ENCODE data around the gene RALGPS1. TPM values are rescaled to one million over a fixed set of nuclear protein-coding genes. Genes with fewer than 3 reads are reported as not detected.

Gene RALGPS1
- total RNA-seq, 2 experiments from 2014 or later = 2.1 to 2.4 TPM

GRCh38 chr9:127045148-127045547, 130.6 kb downstream of the RALGPS1 start:
- intact Hi-C loops (cut with micrococcal nuclease) = no loop called here
- Mint-ChIP-seq H3K36me3 (ENCODE audit: low read depth) (no peaks in the 10 kb centered on the region), H3K4me1 (ENCODE audit: low read depth) (peaks cover 16% of the 10 kb centered on the region)

GRCh38 chr9:127047971-127048370, 133.4 kb downstream of the RALGPS1 start:
- no peaks in the 10 kb centered on the region for H3K9me3 Mint-ChIP-seq
- H3K27ac Mint-ChIP-seq = no peak overlapping the region
- no peak for DNase-seq
- H3K27me3 Mint-ChIP-seq (ENCODE audit: low read depth) = no peaks in the 10 kb centered on the region
- no peak overlapping the region for H3K4me3 Mint-ChIP-seq
- no peaks in the 10 kb centered on the region for H3K36me3 Mint-ChIP-seq (ENCODE audit: low read depth)
- intact Hi-C loops (cut with micrococcal nuclease) = loop anchor here (2.0 kb wide), 1 partner anchor 107 kb away; no protein-coding TSS in a partner anchor
- CTCF ChIA-PET = no interaction called here
- peaks cover 16% of the 10 kb centered on the region for H3K4me1 Mint-ChIP-seq (ENCODE audit: low read depth)

More at GRCh38 chr9:127045148-127045547, 130.6 kb downstream of the RALGPS1 start:
- H3K4me3 Mint-ChIP-seq = no peak overlapping the region
- H3K27me3 Mint-ChIP-seq (ENCODE audit: low read depth) = no peaks in the 10 kb centered on the region
- no peak overlapping the region for H3K27ac Mint-ChIP-seq
- no peak for DNase-seq
- CTCF ChIA-PET = no interaction called here
- no peaks in the 10 kb centered on the region for H3K9me3 Mint-ChIP-seq

DNA sequence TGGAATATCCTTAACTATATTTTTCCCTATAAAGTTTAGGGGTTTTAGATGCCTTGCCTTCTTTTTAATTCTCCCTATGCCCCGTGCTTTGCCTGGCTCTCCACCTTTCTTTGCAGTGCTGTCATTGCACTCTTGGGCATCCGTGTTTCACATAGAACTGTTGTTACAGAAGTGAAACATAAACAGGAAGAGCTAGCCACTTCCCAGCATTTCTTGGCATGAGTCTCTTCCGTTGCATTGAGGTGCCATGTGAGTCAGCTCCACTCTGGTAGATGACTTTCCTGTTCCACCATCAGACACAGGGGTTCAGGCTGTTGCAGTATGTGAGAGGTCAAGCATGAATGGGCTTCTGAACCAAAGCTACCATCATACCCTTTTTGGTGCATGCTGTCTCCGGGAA, 134.5 kb downstream of the RALGPS1 start:
- peaks cover 16% of the 10 kb centered on the region for H3K4me1 Mint-ChIP-seq (ENCODE audit: low read depth)
- DNase-seq = peak; percentile 64
- no peak overlapping the region for H3K4me3 Mint-ChIP-seq
- no peaks in the 10 kb centered on the region for H3K27me3 Mint-ChIP-seq (ENCODE audit: low read depth)
- H3K9me3 Mint-ChIP-seq = no peaks in the 10 kb centered on the region
- no peaks in the 10 kb centered on the region for H3K36me3 Mint-ChIP-seq (ENCODE audit: low read depth)
- H3K27ac Mint-ChIP-seq = no peak overlapping the region
- CTCF ChIA-PET = no interaction called here
- intact Hi-C loops (cut with micrococcal nuclease) = loop anchor here (1.0 to 2.0 kb wide), 3 partner anchors 44 to 108 kb away; no protein-coding TSS in a partner anchor

GRCh38 chr9:127049581-127049980, 135.0 kb downstream of the RALGPS1 start:
- Mint-ChIP-seq H3K4me1 (ENCODE audit: low read depth) (peaks cover 16% of the 10 kb centered on the region), H3K27ac (no peak overlapping the region), H3K4me3 (no peak overlapping the region), H3K9me3 (no peaks in the 10 kb centered on the region), H3K27me3 (ENCODE audit: low read depth) (no peaks in the 10 kb centered on the region), H3K36me3 (ENCODE audit: low read depth) (no peaks in the 10 kb centered on the region)
- intact Hi-C loops (cut with micrococcal nuclease) = loop anchor here (1.0 to 2.0 kb wide), 3 partner anchors 44 to 109 kb away; no protein-coding TSS in a partner anchor
- DNase-seq = no peak
- CTCF ChIA-PET = no interaction called here

DNA sequence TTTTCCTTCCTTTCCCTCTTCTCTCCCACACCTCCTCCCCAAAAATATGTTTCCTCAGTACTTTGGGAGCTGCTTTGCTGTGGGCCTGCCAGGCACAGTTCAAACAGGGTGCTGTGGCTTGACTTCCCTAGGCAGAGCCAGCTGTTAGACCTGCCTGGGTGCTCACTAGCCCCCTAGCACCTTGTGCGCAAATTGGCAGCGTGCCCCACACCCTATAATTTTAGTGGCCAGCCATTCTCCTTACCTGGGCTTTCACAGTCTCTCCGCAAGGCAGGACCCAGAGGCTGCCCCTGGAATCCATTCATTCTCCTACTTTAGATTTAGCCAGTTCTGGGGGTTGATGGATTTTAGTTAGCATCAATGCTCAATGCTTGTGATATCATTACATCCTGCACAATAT, 135.6 kb downstream of the RALGPS1 start:
- no peaks in the 10 kb centered on the region for H3K27me3 Mint-ChIP-seq (ENCODE audit: low read depth)
- CTCF ChIA-PET = no interaction called here
- no peak overlapping the region for H3K27ac Mint-ChIP-seq
- peaks cover 16% of the 10 kb centered on the region for H3K4me1 Mint-ChIP-seq (ENCODE audit: low read depth)
- intact Hi-C loops (cut with micrococcal nuclease) = no loop called here
- H3K9me3 Mint-ChIP-seq = no peaks in the 10 kb centered on the region
- no peaks in the 10 kb centered on the region for H3K36me3 Mint-ChIP-seq (ENCODE audit: low read depth)
- DNase-seq = no peak
- no peak overlapping the region for H3K4me3 Mint-ChIP-seq

GRCh38 chr9:127050591-127051001, 136.0 kb downstream of the RALGPS1 start:
- no peak for DNase-seq
- CTCF ChIA-PET = no interaction called here
- no peaks in the 10 kb centered on the region for H3K36me3 Mint-ChIP-seq (ENCODE audit: low read depth)
- H3K27me3 Mint-ChIP-seq (ENCODE audit: low read depth) = no peaks in the 10 kb centered on the region
- H3K9me3 Mint-ChIP-seq = no peaks in the 10 kb centered on the region
- no peak overlapping the region for H3K27ac Mint-ChIP-seq
- peaks cover 16% of the 10 kb centered on the region for H3K4me1 Mint-ChIP-seq (ENCODE audit: low read depth)
- H3K4me3 Mint-ChIP-seq = no peak overlapping the region
- intact Hi-C loops (cut with micrococcal nuclease) = no loop called here

DNA sequence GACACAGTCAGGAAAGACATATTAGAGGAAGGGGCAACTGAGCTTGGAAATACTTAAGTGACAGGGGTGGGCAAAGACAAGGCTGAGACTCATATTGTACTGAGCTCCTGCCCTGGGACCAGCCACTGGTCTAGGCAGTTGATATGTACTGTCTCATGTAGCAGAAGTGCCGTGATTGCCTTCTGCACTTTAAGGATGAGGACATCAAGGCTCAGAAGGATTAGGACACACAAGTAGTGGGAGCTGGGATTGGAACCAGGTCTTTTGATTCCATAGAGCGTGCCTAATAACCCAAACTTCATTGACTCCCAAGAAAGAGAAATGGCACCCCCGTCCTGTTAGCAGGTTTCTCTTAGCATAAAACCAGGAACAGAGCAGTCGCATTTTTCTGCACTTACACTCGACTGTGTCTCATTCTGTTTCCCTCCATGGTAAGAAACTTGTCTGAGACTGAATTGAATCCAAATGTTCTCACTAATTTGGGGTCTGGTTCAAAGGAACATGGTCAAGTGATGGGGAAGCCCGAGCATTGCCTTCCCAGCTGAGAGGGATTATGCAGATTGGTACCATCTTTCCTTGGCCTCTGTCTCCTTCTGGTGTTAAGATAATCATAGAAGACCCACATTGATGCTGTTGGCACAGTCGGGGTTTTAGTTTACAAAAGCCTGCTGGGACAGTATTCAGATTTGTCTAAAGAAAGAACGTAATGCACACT, 137.5 kb downstream of the RALGPS1 start:
- intact Hi-C loops (cut with micrococcal nuclease) = no loop called here
- no peak for DNase-seq
- Mint-ChIP-seq H3K27ac (no peak overlapping the region), H3K27me3 (ENCODE audit: low read depth) (no peaks in the 10 kb centered on the region), H3K36me3 (ENCODE audit: low read depth) (no peaks in the 10 kb centered on the region), H3K9me3 (no peaks in the 10 kb centered on the region), H3K4me1 (ENCODE audit: low read depth) (peaks cover 16% of the 10 kb centered on the region), H3K4me3 (no peak overlapping the region)
- CTCF ChIA-PET = no interaction called here

DNA sequence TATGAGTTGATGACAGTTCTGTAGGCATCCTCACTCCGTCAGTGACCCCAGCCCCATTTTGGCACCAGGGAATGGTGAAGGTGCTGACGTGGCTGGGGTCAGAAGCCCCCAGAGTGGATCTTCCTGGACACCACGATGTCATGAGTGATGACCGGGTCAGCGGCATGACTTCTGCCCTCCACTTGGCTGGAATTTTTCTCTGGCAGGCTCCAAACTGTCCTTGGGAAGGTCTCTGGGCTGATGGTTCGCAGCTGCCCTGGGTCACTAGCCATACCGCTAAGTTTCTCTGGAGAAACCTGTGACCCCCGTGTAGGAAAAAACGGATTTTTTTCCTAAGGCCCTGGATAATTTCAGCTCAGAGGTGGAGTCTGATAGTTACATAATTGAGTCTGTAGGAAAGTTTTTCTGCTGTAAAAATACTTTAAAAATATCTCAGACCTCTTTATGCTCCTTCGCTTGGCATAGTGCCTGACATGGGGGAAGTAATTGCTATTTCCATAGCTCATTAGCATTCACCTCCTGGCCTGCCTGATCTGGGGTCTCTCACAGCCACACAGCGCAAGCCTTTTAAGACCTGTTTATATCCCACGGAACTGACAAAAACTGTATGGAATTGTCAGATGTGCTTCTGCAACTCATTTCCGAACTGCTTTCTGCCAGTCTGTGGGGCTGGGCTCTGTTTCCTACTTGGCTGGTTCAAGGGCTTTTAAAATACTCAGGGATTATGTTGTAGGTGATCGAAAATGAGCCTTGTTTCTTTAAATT, 138.7 kb downstream of the RALGPS1 start:
- Mint-ChIP-seq H3K4me1 (ENCODE audit: low read depth) (peaks cover 12% of the 10 kb centered on the region), H3K27me3 (ENCODE audit: low read depth) (no peaks in the 10 kb centered on the region), H3K9me3 (no peaks in the 10 kb centered on the region), H3K4me3 (no peak overlapping the region), H3K36me3 (ENCODE audit: low read depth) (peaks cover 1% of the 10 kb centered on the region), H3K27ac (no peak overlapping the region)
- DNase-seq = no peak
- CTCF ChIA-PET = no interaction called here
- intact Hi-C loops (cut with micrococcal nuclease) = no loop called here

GRCh38 chr9:127053960-127054359, 139.4 kb downstream of the RALGPS1 start:
- Mint-ChIP-seq H3K36me3 (ENCODE audit: low read depth) (peaks cover 1% of the 10 kb centered on the region), H3K9me3 (no peaks in the 10 kb centered on the region), H3K4me3 (no peak overlapping the region), H3K27me3 (ENCODE audit: low read depth) (no peaks in the 10 kb centered on the region), H3K4me1 (ENCODE audit: low read depth) (peaks cover 7% of the 10 kb centered on the region), H3K27ac (no peak overlapping the region)
- intact Hi-C loops (cut with micrococcal nuclease) = no loop called here
- DNase-seq = no peak
- CTCF ChIA-PET = no interaction called here

DNA sequence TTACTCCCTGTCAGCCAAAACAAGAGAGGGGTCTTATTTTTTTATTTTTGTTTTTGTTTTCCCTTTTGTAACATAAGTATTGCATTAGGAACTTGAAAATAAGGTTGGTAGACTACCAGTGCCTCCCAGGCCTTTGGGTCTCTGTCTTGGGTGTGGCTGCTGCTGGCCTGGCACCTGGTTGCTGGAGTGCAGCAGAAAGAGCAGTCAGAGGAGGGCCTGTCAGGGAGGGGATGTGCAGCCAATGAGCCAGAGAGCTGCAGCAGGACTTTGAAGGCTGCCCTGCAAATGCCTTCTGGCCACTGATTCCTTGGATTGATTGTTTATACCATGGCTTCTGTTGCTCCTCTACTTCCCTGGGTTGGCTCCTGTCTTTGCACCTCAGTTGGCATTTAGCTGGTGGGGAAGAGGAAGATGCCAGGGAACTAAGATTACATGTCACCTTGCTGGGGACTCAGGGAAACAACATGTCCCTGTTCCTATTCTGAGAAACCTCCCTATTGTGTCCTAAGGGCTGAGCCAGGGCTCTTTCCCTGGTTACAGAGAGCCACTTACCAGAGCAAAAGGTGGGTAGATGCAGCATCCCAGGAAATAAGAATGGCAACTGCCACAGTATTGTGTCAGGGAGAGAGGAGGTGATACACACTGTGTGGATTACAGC, 141.3 kb downstream of the RALGPS1 start:
- H3K9me3 Mint-ChIP-seq = no peaks in the 10 kb centered on the region
- intact Hi-C loops (cut with micrococcal nuclease) = no loop called here
- H3K27ac Mint-ChIP-seq = no peak overlapping the region
- peaks cover 1% of the 10 kb centered on the region for H3K36me3 Mint-ChIP-seq (ENCODE audit: low read depth)
- no peak overlapping the region for H3K4me3 Mint-ChIP-seq
- DNase-seq = no peak
- CTCF ChIA-PET = interaction anchor here (0.6 kb wide), 1 partner anchor 432 kb away, joined by 5 read pairs; no protein-coding TSS in a partner anchor
- no peaks in the 10 kb centered on the region for H3K4me1 Mint-ChIP-seq (ENCODE audit: low read depth)
- no peaks in the 10 kb centered on the region for H3K27me3 Mint-ChIP-seq (ENCODE audit: low read depth)

- no peaks in the 10 kb centered on the region for H3K9me3 Mint-ChIP-seq
- no peaks in the 10 kb centered on the region for H3K4me1 Mint-ChIP-seq (ENCODE audit: low read depth)
- CTCF ChIA-PET = interaction anchor here (1.2 kb wide), 1 partner anchor 88 kb away, joined by 3 read pairs; no protein-coding TSS in a partner anchor
- intact Hi-C loops (cut with micrococcal nuclease) = no loop called here
- no peak for DNase-seq
- H3K36me3 Mint-ChIP-seq (ENCODE audit: low read depth) = peaks cover 1% of the 10 kb centered on the region
- no peaks in the 10 kb centered on the region for H3K27me3 Mint-ChIP-seq (ENCODE audit: low read depth)
- no peak overlapping the region for H3K4me3 Mint-ChIP-seq
- no peak overlapping the region for H3K27ac Mint-ChIP-seq
Measured at GRCh38 chr9:127056446-127056845, 141.9 kb downstream of the RALGPS1 start.

DNA sequence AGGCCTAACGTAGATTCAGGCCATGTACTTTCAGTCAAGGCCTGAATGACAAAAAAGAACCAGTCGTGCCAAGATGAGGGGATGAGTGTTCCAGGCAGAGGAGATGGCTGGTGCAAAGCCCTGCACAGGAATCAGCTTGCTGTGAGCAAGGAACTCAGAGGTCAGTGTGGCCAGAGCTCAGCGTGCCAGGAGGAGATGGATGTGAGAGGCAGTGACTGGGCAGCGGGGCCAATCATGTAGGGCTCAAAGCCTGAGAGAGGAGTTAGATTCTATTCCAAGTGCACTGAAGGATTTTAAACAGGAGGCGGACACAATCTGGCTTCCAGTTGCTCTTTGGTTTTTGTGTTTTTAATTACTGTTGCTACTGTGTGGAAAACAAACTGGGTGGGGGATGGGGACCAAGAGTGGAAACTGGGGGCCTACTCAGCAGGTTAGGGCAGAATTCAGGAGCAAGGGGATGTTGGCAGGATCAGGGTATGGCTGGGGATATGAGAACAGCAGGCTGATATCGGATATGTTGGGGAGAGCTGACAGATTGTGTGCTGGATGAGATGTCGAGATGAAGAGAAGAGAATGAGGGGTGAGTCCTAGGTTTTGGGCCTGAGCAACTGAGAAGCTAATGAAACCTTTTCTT, 143.5 kb downstream of the RALGPS1 start:
- DNase-seq = no peak
- CTCF ChIA-PET = interaction anchor here (1.2 kb wide), 1 partner anchor 17 kb away, joined by 3 read pairs; no protein-coding TSS in a partner anchor
- Mint-ChIP-seq H3K4me3 (no peak overlapping the region), H3K9me3 (no peaks in the 10 kb centered on the region), H3K4me1 (ENCODE audit: low read depth) (no peaks in the 10 kb centered on the region), H3K36me3 (ENCODE audit: low read depth) (peaks cover 1% of the 10 kb centered on the region), H3K27me3 (ENCODE audit: low read depth) (no peaks in the 10 kb centered on the region), H3K27ac (no peak overlapping the region)
- intact Hi-C loops (cut with micrococcal nuclease) = no loop called here

Data from activated naive CD4-positive, alpha-beta T cell treated with anti-CD3 and anti-CD28 coated beads for 36 hours (primary cell).